Astrocyte (in vitro differentiated cells and primary cell): ENCODE data around the gene EP300. TPM values are rescaled to one million over a fixed set of nuclear protein-coding genes. Genes with fewer than 3 reads are reported as not detected.
A peak's percentile ranks its signal among the peaks of the same experiment; 100 is the strongest.
"Not testable (repeated sequence)": the region's sequence is repeated elsewhere in the genome, so short reads cannot be mapped to it uniquely, and the experiment has no call there.

Experiments
- DNase-seq: peaks from one replicate; pipeline ENCODE4 v3.0.0-alpha.2; 2010; ENCODE audit warnings: low read depth
- FAIRE-seq: peaks from 2 replicates; lab custom pipeline; 2011; peaks lifted over from hg19 to GRCh38; lab: Jason Lieb, UNC
- H2AFZ ChIP-seq: 2 replicates; pipeline ENCODE4 v1.6.0; 2012; ENCODE audit warnings: low read depth, low read length, inconsistent platforms
- H3K27ac ChIP-seq: 2 replicates; pipeline ENCODE4 v1.5.1; 2011; ENCODE audit warnings: low read depth, low read length, inconsistent platforms
- H3K27me3 ChIP-seq: 2 replicates; pipeline ENCODE4 v1.6.0; 2011; ENCODE audit warnings: low read length, inconsistent platforms; ENCODE audit not compliant: insufficient read depth
- H3K36me3 ChIP-seq: 2 replicates; pipeline ENCODE4 v1.5.1; 2011; ENCODE audit warnings: low read length, inconsistent platforms; ENCODE audit not compliant: insufficient read depth
- H3K4me1 ChIP-seq: 2 replicates; pipeline ENCODE4 v1.5.1; 2011; ENCODE audit warnings: low read length, inconsistent platforms; ENCODE audit not compliant: insufficient read depth
- H3K4me2 ChIP-seq: 2 replicates; pipeline ENCODE4 v1.6.0; 2012; ENCODE audit warnings: low read length, inconsistent platforms
- H3K4me3 ChIP-seq: 2 replicates; pipeline ENCODE4 v1.5.1; 2011; ENCODE audit warnings: low read depth, mild to moderate bottlenecking, low read length, inconsistent platforms; ENCODE audit not compliant: insufficient read depth
- H3K79me2 ChIP-seq: 2 replicates; pipeline ENCODE4 v1.6.0; 2012; ENCODE audit warnings: mild to moderate bottlenecking, low read length, inconsistent platforms; ENCODE audit not compliant: insufficient read depth
- H3K9ac ChIP-seq: 2 replicates; pipeline ENCODE4 v1.6.0; 2012; ENCODE audit warnings: mild to moderate bottlenecking, low read length, inconsistent platforms
- H3K9me3 ChIP-seq: 2 replicates; pipeline ENCODE4 v1.5.1; 2012; ENCODE audit warnings: low read depth, mild to moderate bottlenecking, low read length, inconsistent platforms; ENCODE audit not compliant: insufficient read depth
- H4K20me1 ChIP-seq: 2 replicates; pipeline ENCODE4 v1.6.0; 2012; ENCODE audit warnings: low read length, inconsistent platforms; ENCODE audit not compliant: insufficient read depth
- H3K27ac Mint-ChIP-seq: one replicate; pipeline ENCODE4 v1.8.0; 2021; ENCODE audit warnings: mild to moderate bottlenecking, mixed read lengths; ENCODE audit not compliant: unreplicated experiment
- H3K27me3 Mint-ChIP-seq: one replicate; pipeline ENCODE4 v1.8.0; 2021; ENCODE audit warnings: low read depth, mixed read lengths; ENCODE audit not compliant: unreplicated experiment
- H3K36me3 Mint-ChIP-seq: one replicate; pipeline ENCODE4 v1.8.0; 2021; ENCODE audit warnings: low read depth, mixed read lengths; ENCODE audit not compliant: unreplicated experiment
- H3K4me1 Mint-ChIP-seq: one replicate; pipeline ENCODE4 v1.8.0; 2021; ENCODE audit warnings: low read depth, mixed read lengths; ENCODE audit not compliant: unreplicated experiment
- H3K4me3 Mint-ChIP-seq: one replicate; pipeline ENCODE4 v1.8.0; 2021; ENCODE audit warnings: mild to moderate bottlenecking, moderate library complexity, mixed read lengths; ENCODE audit not compliant: unreplicated experiment
- H3K9me3 Mint-ChIP-seq: one replicate; pipeline ENCODE4 v1.8.0; 2021; ENCODE audit warnings: mild to moderate bottlenecking, mixed read lengths; ENCODE audit not compliant: unreplicated experiment
- CTCF ChIP-seq: IDR thresholded peaks from 2 replicates; pipeline ENCODE4 v1.5.1; 2011; ENCODE audit warnings: low read depth, mild to moderate bottlenecking, inconsistent platforms, low read length, moderate library complexity; ENCODE audit not compliant: insufficient read depth
- EZH2 ChIP-seq: IDR thresholded peaks from 2 replicates; pipeline ENCODE4 v1.6.1; 2012; ENCODE audit warnings: mild to moderate bottlenecking, low read length, inconsistent platforms; ENCODE audit not compliant: insufficient read depth
- total RNA-seq: library from RNA; stranded (reverse); gene quantifications from 2 replicates; pipeline ENCODE4 v1.2.1, GENCODE V29; 2021

Gene EP300
- total RNA-seq, 1 donor from 2014 or later: 64.7 TPM

- H3K27ac Mint-ChIP-seq: no peak overlapping the region
- no peaks in the 10 kb centered on the region for H4K20me1 ChIP-seq
- no peak overlapping the region for H3K9ac ChIP-seq
- H3K36me3 Mint-ChIP-seq: no peaks in the 10 kb centered on the region
- H3K4me1 ChIP-seq: peaks cover 5% of the 10 kb centered on the region
- H3K36me3 ChIP-seq: no peaks in the 10 kb centered on the region
- no peaks in the 10 kb centered on the region for H3K79me2 ChIP-seq
- no peaks in the 10 kb centered on the region for H3K27me3 Mint-ChIP-seq
- H3K4me2 ChIP-seq: no peak overlapping the region
- no peak for TF ChIP-seq EZH2
- TF ChIP-seq CTCF: no peak
- no peaks in the 10 kb centered on the region for H3K9me3 Mint-ChIP-seq
- no peaks in the 10 kb centered on the region for H3K27me3 ChIP-seq
- H3K4me1 Mint-ChIP-seq: peaks cover 5% of the 10 kb centered on the region
- FAIRE-seq: no peak
- no peak overlapping the region for H3K4me3 ChIP-seq
- no peaks in the 10 kb centered on the region for H3K9me3 ChIP-seq
- no peak overlapping the region for H2AFZ ChIP-seq
- H3K27ac ChIP-seq: no peak overlapping the region
- no peak overlapping the region for H3K4me3 Mint-ChIP-seq
- no peak for DNase-seq
These were observed 44.6 kb upstream of the EP300 start for GRCh38 chr22:41047801-41048211.

GRCh38 chr22:41048345-41048744 lies 44.0 kb upstream of the EP300 start:
- H3K9me3 Mint-ChIP-seq, H3K27ac ChIP-seq, H3K36me3 ChIP-seq, H3K36me3 Mint-ChIP-seq, H3K4me3 Mint-ChIP-seq, H4K20me1 ChIP-seq, H3K27me3 ChIP-seq, FAIRE-seq, H3K9me3 ChIP-seq, H3K27me3 Mint-ChIP-seq, H3K79me2 ChIP-seq, H3K27ac Mint-ChIP-seq, H3K9ac ChIP-seq, DNase-seq, H2AFZ ChIP-seq, H3K4me3 ChIP-seq: not testable (repeated sequence)
- Histone ChIP-seq H3K4me2 (peak overlapping the region; percentile 73), H3K4me1 (peaks cover 11% of the 10 kb centered on the region)
- peaks cover 10% of the 10 kb centered on the region for H3K4me1 Mint-ChIP-seq

GRCh38 chr22:41048791-41049717 lies 43.3 kb upstream of the EP300 start:
- H3K27me3 ChIP-seq: no peaks in the 10 kb centered on the region
- H3K4me3 ChIP-seq: no peak overlapping the region
- H3K4me3 Mint-ChIP-seq: no peak overlapping the region
- peak overlapping the region; percentile 73 for H3K4me2 ChIP-seq
- H3K9me3 Mint-ChIP-seq: no peaks in the 10 kb centered on the region
- no peak overlapping the region for H3K27ac ChIP-seq
- H3K36me3 ChIP-seq: no peaks in the 10 kb centered on the region
- peak overlapping the region; percentile 90 for H2AFZ ChIP-seq
- H3K9ac ChIP-seq: no peak overlapping the region
- FAIRE-seq (no peak), DNase-seq (peak; percentile 73)
- peaks cover 13% of the 10 kb centered on the region for H3K4me1 ChIP-seq
- no peaks in the 10 kb centered on the region for H3K36me3 Mint-ChIP-seq
- no peak for TF ChIP-seq CTCF
- no peak for TF ChIP-seq EZH2
- H3K79me2 ChIP-seq: no peaks in the 10 kb centered on the region
- H3K4me1 Mint-ChIP-seq: peaks cover 11% of the 10 kb centered on the region
- no peaks in the 10 kb centered on the region for H3K9me3 ChIP-seq
- no peaks in the 10 kb centered on the region for H3K27me3 Mint-ChIP-seq
- H3K27ac Mint-ChIP-seq: no peak overlapping the region
- H4K20me1 ChIP-seq: no peaks in the 10 kb centered on the region

- H3K9ac ChIP-seq, H3K79me2 ChIP-seq, H3K4me3 Mint-ChIP-seq, FAIRE-seq, H3K9me3 Mint-ChIP-seq, H3K27ac ChIP-seq, H3K9me3 ChIP-seq, H3K27me3 ChIP-seq, H3K36me3 ChIP-seq, H3K27me3 Mint-ChIP-seq, H3K4me2 ChIP-seq, DNase-seq, H3K36me3 Mint-ChIP-seq, H4K20me1 ChIP-seq, H3K27ac Mint-ChIP-seq, H3K4me3 ChIP-seq: not testable (repeated sequence)
- peaks cover 11% of the 10 kb centered on the region for H3K4me1 Mint-ChIP-seq
- peak overlapping the region; percentile 90 for H2AFZ ChIP-seq
- peaks cover 13% of the 10 kb centered on the region for H3K4me1 ChIP-seq
These were observed 42.6 kb upstream of the EP300 start for GRCh38 chr22:41049795-41050194.
